NCI-H1105 (cell line): Measurements from ENCODE around the gene GARNL3.

Experiments used
- DNase-seq: peaks from one replicate; lab custom pipeline; 2025; lab: John Stamatoyannopoulos, UW

Gene GARNL3

GRCh38 chr9:127388037-127388855, 123.7 kb downstream of the GARNL3 start:
- no peak for DNase-seq

DNA sequence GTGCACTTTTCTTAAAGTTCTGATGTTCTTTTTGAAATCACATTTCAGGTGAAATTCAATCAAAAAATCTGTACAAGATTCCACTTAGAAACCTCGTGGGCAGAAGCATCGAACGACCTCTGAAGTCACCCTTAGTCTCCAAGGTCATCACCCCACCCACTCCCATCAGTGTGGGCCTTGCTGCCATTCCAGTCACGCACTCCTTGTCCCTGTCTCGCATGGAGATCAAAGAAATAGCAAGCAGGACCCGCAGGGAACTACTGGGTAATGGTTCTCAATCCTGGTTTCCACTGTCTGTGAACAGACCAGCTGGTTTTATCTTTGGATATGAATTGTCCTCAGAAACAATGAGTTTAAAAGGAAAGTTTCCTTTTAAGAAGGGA, 124.3 kb downstream of the GARNL3 start:
- no peak for DNase-seq

DNA sequence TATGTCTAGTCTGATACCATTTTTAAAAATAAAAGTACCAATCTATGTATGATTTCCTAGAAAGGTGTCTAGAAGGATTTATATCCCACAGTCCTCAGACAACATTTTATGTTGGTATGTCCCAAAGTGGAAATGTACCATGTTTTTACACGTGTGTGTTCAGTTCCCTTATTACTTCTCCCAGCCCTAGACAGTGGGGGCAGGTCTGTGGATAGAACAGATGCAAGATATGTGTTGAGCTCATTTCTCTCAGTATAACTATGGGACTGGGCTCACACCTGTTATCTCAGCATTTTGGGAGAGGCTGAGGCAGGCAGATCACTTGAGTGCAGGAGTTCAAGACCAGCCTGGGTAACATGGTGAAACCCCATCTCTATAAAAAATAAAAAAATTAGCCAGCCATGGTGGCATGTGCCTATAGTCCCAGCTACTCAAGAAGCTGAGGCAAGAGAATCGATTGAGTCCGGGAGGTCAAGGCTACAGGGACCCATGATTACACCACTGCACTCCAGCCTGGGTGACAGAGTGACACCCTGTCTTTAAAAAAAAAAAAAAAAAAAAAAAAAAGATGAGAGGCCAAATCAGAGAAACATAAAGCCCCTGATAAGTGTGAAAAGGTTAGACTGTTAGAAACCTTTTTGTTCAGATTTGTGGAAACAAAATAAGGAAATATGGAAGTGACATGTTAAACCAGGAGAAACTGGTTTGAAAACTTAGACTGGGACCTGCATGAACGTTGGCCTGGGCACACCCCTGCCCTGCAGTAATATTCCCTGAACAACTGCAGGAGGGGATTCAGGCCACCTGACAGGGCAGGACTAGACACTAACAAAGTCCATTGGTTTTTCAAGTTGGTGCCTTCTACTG, 125.0 kb downstream of the GARNL3 start:
- no peak for DNase-seq

GRCh38 chr9:127390248-127390545, 125.6 kb downstream of the GARNL3 start:
- DNase-seq = no peak

GRCh38 chr9:127390563-127390962, 126.0 kb downstream of the GARNL3 start:
- DNase-seq = no peak

GRCh38 chr9:127392166-127392565, 127.6 kb downstream of the GARNL3 start:
- DNase-seq = no peak

DNA sequence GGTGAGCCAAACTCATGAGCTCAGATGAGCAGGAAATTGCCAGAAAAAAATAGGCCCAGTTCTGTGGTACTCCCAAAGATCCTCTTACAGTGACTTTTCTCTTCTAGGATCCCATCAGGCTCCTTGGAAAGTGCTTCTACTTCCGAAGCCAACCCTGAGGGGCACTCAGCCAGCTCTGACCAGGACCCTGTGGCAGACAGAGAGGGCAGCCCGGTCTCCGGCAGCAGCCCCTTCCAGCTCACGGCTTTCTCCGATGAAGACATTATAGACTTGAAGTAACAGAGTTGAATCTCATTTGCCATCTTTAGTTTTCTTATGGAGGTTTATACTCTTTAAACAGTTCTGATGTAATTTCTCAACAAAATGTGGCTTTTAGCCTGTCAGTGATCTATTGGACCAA, 128.4 kb downstream of the GARNL3 start:
- DNase-seq = no peak

DNA sequence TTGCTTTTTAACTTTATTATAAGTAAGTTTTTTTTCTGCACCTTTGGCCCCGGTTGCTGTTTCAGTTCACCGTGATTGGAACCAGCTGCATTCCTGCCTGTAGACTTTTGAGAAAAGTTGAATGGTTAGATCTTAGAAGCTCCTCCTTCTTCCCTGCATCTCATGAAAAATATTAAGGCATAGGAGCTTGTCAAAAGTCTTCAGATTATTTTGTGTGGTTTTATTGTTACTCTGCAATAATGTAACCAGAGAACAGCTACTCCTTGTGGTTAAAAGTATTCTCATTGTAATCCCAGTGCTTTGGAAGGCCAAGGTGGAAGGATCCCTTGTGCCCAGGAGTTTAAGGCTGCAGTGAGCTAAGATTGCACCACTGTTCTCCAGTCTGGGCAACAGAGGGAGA, 129.1 kb downstream of the GARNL3 start:
- DNase-seq = no peak

GRCh38 chr9:127395497-127396252, 131.1 kb downstream of the GARNL3 start:
- no peak for DNase-seq

- DNase-seq = no peak
Measured at GRCh38 chr9:127396253-127396807, 131.8 kb downstream of the GARNL3 start.

DNA sequence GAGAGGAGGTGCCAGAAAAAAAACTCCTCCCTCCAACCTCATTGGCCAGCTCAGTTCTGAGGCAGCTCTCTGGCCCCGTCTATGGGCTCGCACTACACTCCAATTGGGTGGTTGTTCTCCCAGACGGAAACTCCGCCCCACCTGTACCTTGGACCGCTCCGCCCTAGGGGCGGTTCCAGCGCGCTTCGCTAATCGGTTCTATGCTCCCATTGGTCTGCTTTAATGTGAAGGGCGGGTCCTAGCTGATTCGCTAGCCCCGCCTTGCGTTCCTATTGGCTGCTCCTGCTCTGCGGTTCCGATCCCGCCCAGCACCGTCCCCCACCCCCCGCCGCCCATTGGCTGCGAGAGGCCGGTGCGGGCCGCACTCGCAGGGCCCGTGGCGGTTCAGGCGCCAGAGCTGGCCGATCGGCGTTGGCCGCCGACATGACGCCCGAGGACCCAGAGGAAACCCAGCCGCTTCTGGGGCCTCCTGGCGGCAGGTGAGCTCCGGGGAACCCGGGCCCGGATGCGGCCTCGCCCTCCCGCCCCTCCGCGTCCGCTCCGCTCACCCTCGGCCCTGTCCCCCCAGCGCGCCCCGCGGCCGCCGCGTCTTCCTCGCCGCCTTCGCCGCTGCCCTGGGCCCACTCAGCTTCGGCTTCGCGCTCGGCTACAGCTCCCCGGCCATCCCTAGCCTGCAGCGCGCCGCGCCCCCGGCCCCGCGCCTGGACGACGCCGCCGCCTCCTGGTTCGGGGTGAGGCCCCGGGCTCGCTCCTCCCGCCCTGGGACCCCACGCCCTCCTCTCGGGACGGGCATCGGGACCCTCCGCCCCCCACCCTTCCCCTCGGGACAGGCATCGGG, 132.5 kb downstream of the GARNL3 start, which contains the start of gene SLC2A8:
Gene SLC2A8, plus strand, starts transcription at position 362 of the 838 bp plus-strand sequence. Its CDS starts 62 bp downstream, at position 424.
- peak; percentile 98 for DNase-seq

GRCh38 chr9:127397646-127398274, 133.2 kb downstream of the GARNL3 start:
- peak; percentile 13 for DNase-seq

GRCh38 chr9:127398275-127398647, 133.7 kb downstream of the GARNL3 start:
- DNase-seq = no peak

DNA sequence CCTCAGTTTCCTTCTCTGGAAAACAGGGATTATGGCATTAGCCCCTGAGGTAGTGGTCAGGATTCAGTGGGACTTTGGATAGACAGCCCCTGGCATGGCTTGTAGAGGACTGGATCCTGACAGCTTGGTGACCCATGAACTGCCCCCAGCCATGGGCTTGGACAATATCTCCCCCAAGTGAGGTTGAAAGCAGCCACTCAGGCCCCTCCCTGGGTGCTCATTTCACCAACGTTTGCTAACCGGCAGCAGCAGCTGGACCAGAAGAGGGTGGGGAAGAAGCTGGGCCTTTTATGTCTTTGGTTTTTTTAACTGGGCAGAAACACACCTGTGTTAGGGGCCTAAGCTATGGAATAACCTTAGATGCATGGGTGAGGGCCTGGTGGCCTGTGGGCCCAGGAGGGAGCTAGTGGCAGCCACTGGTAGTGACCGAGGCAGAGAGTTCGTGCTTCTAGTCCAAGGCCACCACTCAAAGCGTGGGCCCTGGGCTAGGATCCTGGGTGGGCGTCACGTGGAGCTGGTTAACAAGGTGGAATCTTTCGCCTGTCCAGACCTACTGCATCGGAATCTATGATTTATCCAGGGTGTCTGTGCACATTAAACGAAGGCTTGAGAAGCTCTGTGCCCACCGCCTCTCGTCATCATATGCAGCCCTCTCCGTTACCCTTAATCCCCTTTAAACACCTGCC, 134.3 kb downstream of the GARNL3 start:
- DNase-seq = no peak

DNA sequence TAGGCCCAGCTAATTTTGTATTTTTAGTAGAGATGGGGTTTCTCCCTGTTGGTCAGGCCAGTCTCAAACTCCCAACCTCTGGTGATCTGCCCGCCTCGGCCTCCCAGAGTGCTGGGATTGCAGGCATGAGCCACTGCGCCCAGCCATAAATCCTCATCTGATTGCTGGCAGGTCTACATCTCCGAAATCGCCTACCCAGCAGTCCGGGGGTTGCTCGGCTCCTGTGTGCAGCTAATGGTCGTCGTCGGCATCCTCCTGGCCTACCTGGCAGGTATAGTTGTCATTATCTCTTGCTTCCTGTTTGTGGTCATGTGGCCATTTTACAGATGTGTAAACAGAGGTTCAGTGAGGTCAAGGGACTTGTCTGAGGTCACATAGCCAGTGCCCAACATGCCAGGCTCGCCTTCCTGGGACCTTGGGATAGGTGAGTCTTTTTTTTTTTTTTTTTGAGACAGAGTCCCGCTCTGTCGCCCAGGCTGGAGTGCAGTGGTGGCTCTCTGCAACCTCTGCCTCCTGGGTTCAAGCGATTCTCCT, 135.2 kb downstream of the GARNL3 start:
- no peak for DNase-seq

DNA sequence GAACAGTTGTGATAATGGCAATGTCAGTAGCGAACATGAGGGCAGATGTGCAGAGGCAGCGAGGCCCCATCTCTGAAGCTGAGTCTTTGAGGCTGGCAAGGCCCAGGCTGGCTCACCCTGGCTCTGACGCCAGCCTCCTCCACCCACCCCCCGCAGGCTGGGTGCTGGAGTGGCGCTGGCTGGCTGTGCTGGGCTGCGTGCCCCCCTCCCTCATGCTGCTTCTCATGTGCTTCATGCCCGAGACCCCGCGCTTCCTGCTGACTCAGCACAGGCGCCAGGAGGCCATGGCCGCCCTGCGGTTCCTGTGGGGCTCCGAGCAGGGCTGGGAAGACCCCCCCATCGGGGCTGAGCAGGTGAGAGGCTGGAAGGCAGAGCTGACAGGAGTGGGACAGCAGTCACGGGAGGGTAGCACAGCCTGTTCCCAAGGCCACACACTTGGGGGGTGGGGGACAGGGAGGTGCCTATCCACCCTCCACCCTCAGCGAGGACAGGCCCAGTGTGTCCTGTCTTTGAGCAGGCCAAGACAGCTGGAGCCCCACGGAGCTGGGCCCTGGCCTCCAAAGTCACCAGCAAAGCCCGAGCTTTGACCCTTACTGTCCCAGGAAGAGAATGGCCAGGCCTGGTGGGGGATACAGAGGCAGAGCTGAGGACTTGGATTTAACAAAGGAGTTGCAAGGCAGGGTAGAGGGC, 138.0 kb downstream of the GARNL3 start:
- DNase-seq = no peak

DNA sequence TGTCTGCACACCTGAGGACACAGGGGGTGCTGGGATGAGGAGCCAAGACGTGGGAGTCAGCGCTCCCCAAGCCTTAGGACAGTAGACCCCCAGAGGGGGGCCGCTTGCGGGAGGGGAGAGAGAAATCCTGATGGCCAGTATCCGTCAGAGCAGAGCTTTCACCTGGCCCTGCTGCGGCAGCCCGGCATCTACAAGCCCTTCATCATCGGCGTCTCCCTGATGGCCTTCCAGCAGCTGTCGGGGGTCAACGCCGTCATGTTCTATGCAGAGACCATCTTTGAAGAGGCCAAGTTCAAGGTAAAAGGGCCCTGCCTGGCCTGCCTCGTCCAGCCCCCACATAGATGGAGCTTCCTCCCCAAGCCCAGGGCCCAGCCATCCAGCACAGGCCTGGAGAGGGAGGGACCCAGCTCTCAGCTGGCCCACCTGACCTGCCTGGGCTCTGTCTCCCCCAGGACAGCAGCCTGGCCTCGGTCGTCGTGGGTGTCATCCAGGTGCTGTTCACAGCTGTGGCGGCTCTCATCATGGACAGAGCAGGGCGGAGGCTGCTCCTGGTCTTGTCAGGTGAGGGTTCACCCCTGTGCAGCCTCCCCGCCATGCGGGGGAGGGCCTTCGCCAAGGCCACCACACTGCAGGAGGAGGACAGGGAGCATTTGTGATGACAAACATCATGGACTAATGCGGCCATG, 139.1 kb downstream of the GARNL3 start:
- DNase-seq = no peak

DNA sequence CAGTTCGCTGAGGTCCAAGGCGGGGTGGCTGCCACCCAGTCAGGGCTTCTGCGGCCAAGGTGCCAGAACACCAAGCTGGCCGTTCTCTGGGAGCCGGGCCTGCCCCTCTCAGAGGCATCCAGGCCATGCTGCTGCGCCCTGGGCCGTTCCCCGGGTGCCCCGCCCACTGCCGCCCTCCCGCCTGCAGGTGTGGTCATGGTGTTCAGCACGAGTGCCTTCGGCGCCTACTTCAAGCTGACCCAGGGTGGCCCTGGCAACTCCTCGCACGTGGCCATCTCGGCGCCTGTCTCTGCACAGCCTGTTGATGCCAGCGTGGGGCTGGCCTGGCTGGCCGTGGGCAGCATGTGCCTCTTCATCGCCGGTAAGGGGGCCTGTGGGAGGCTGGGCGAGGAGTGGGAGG, 140.1 kb downstream of the GARNL3 start:
- no peak for DNase-seq
